BE2C (cell line): Measurements from ENCODE around the gene S100A5.
A peak's percentile ranks its signal among the peaks of the same experiment; 100 is the strongest.

Experiments
- DNase-seq: peaks from one replicate; pipeline ENCODE4 v3.0.0-alpha.2; 2020
- H3K27me3 ChIP-seq: fragments of 250-450 bp; sonication (Bioruptor Pico); 2 replicates; pipeline ENCODE4 v1.5.1; 2020; ENCODE audit warnings: mild to moderate bottlenecking
- H3K36me3 ChIP-seq: fragments of 250-450 bp; sonication (Bioruptor Pico); 2 replicates; pipeline ENCODE4 v1.5.1; 2020; ENCODE audit warnings: mild to moderate bottlenecking
- H3K4me1 ChIP-seq: fragments of 250-450 bp; sonication (Bioruptor Pico); 2 replicates; pipeline ENCODE4 v1.5.1; 2020
- H3K4me3 ChIP-seq: 2 replicates; pipeline ENCODE4 v1.5.1; 2011; ENCODE audit warnings: low read depth, low read length
- H3K9me3 ChIP-seq: fragments of 250-450 bp; sonication (Bioruptor Pico); 2 replicates; pipeline ENCODE4 v1.5.1; 2020
- TF ChIP-seq, protein P1 (sequence below): IDR thresholded peaks from 2 replicates; pipeline ENCODE4 v1.5.1; 2012; ENCODE audit warnings: mild to moderate bottlenecking, low read depth, low read length

S100A5 gene

DNA sequence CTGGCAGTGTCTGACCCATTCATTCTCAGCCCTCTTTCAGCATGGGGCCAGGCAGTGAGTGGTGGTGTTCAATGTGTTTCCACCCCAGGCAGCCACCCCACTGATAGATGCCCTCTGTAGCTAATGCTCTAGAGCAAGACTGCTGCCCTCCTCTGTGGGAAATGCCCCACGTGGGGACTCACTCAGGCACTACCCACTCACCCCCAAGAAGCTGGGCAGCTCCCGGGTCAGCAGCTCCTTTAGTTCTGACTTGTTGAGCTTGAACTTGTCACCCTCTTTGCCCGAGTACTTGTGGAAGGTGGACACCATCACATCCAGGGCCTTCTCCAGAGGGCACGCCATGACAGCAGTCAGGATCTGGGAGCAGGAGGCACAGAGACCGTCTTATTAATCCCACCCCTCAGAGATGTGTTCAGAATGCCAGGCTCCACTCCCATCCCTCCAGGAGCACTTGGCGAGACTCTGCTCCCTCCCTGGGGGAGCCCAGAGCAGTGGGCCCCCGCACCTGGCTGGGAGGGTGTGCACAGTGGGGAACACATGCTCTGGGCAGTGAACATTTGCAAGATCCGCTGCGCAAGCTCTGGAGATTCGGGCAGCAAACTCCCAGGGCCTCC is 3.8 kb upstream of the S100A5 start:
- TF ChIP-seq, protein P1, sequence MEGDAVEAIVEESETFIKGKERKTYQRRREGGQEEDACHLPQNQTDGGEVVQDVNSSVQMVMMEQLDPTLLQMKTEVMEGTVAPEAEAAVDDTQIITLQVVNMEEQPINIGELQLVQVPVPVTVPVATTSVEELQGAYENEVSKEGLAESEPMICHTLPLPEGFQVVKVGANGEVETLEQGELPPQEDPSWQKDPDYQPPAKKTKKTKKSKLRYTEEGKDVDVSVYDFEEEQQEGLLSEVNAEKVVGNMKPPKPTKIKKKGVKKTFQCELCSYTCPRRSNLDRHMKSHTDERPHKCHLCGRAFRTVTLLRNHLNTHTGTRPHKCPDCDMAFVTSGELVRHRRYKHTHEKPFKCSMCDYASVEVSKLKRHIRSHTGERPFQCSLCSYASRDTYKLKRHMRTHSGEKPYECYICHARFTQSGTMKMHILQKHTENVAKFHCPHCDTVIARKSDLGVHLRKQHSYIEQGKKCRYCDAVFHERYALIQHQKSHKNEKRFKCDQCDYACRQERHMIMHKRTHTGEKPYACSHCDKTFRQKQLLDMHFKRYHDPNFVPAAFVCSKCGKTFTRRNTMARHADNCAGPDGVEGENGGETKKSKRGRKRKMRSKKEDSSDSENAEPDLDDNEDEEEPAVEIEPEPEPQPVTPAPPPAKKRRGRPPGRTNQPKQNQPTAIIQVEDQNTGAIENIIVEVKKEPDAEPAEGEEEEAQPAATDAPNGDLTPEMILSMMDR = no peak
- Histone ChIP-seq H3K9me3 (no peaks in the 10 kb centered on the region), H3K4me3 (peak overlapping the region; percentile 7; the same call in 1 of the 2 replicates), H3K36me3 (no peaks in the 10 kb centered on the region), H3K27me3 (no peaks in the 10 kb centered on the region), H3K4me1 (peaks cover 37% of the 10 kb centered on the region)
- no peak for DNase-seq

DNA sequence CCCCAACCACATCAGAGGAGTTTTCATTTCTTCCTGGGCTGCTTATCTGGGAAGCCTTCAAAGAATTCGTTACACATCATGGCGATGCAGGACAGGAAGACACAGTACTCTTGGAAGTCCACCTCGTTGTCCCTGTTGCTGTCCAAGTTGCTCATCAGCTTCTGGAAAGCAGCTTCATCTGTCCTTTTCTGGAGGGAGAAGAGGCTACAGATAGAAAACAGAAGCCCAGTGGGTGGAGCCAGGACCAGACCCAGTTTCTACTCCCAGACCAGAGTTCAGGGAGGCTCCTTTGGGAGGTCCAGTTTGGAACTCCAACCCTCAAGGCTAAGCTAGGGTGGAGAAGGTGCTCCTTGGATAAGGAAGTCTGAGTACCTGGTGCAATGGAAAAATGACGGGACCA is 3.0 kb upstream of the S100A5 start:
- DNase-seq = no peak
- Histone ChIP-seq H3K4me1 (peaks cover 31% of the 10 kb centered on the region), H3K9me3 (no peaks in the 10 kb centered on the region), H3K27me3 (no peaks in the 10 kb centered on the region), H3K4me3 (no peak overlapping the region), H3K36me3 (no peaks in the 10 kb centered on the region)
- TF ChIP-seq, protein P1 = no peak

DNA sequence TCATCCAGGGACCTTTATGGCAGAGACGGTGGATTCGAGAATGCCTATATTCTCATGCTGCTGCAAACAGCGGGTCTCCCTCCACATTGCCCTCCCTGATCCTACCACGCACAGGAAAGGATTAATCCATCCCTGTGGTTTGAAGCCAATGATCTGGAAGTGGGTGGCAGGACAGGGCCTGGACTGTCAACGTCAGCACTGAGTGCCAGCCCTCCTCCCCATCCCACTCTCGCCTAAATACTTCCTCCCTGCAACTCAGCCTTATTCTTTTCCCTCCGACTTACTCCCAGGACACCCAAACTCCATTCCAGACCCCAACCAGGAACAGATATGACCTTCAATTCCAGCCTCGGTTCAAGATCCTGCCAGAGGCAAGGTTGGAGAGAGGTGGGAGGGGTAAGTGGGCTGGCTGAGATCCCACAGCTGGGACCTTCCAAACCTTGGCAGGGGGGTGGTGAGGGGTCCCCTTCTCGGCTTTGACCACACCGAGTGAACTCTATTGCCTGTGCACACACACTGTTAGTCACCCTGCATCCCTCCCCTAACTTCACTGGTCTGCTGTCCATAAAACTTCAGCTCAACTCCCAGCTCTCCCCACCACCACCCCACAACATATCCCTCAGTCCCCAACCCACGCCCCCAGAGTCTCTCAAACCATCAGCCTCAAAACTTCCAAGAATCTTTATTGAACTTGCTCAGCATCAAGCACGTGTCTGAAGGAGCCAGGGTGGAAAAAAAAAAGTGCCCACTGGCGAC is 2.4 kb upstream of the S100A5 start:
- DNase-seq = no peak
- no peaks in the 10 kb centered on the region for H3K36me3 ChIP-seq
- TF ChIP-seq, protein P1 = no peak
- no peaks in the 10 kb centered on the region for H3K9me3 ChIP-seq
- no peaks in the 10 kb centered on the region for H3K27me3 ChIP-seq
- peaks cover 31% of the 10 kb centered on the region for H3K4me1 ChIP-seq
- H3K4me3 ChIP-seq = no peak overlapping the region

DNA sequence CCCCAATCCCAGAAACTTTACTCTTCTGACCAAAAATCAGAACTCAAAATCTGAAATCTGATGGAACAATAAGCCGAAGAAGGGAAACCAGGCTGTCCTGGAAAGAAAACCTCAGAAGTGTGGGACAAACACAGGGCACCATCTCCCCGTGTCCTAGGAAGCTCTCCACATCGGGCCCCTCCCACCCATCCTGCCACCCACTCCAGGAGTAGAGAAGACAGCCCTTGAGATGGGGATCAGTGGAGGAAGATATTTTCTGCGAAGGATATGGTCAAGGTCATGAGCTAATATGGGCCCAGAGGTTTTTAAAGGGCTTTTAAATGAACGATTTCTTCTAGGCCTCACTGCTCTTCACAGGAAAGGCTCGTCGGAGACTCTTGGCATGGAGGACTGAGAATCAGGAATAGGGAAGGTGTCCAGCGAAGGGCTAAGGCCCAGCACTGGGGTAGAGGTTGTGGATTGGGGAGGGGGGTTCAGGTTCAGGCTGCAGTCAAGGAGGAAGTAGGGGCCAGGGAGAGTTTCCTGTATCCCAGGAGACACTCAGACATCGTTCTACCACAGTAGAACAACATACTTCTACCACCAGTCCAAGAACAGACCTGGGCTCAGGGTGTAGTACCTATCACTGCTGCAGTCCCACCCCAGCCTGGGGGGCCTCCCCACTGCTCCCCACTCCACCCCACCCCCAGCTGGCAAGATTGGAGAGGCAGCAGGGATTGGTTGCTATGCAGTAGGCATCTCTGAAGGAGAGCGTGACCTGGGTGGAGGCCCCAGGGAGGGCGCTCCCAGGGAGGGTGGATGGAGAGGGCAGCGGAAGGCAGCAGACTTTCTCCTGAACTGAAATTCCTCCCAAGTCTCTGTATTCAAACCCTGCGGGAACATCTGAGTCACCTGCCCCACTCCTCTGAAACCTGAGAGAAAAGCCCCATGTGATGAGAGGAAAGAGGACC is 1.2 kb upstream of the S100A5 start:
- no peak for DNase-seq
- TF ChIP-seq, protein P1 = no peak
- H3K36me3 ChIP-seq = no peaks in the 10 kb centered on the region
- H3K4me1 ChIP-seq = peaks cover 41% of the 10 kb centered on the region
- H3K9me3 ChIP-seq = no peaks in the 10 kb centered on the region
- H3K4me3 ChIP-seq = no peak overlapping the region
- H3K27me3 ChIP-seq = no peaks in the 10 kb centered on the region

DNA sequence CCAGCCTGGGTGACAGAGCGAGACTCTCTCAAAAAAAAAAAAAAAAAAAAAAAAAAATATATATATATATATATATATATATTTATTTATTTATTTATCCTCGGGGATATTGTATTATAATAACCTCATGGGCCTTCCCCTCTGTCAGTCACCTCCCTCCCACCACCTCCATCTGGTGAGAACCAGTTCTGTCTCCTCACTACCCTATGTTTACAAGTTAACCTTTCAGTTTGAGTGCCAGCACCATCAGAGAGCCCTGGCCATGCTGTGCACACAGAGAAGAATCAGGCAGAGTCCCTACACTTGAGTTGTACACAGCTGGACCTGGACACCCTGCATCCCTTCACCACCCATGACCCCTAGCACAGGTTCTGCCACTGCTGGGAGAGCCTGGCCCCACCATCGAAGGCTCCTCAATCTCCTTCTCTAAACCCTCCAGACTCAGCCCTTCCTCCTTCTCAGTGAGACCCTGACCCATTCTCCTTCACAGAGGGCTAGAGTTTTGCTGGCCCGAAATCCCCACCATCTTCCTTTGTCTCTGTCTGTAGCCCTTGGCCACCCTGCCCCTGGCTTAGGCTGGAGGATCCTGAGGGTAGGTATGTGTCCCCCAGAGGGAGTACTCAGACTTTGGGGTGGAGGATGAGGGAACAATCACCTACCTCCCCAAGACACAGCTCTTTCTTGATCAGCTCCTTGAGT is 1.2 kb downstream of the S100A5 start:
- Histone ChIP-seq H3K4me1 (peaks cover 37% of the 10 kb centered on the region), H3K36me3 (no peaks in the 10 kb centered on the region), H3K9me3 (no peaks in the 10 kb centered on the region), H3K4me3 (no peak overlapping the region), H3K27me3 (no peaks in the 10 kb centered on the region)
- no peak for DNase-seq
- TF ChIP-seq, protein P1 = no peak
